Activated CD4-positive, alpha-beta T cell treated with anti-CD3 and anti-CD28 coated beads, Interleukin-2, Interleukin-6, amounts not matched to agents 100 ng/mL and 50 ng/mL, durations not matched to agents 16 hours and 8 hours (primary cell): Measurements from ENCODE around the gene OGFR.

Experiments used
- DNase-seq: peaks from one replicate; pipeline ENCODE4 v3.0.0-alpha.2; 2020

Gene OGFR

DNA sequence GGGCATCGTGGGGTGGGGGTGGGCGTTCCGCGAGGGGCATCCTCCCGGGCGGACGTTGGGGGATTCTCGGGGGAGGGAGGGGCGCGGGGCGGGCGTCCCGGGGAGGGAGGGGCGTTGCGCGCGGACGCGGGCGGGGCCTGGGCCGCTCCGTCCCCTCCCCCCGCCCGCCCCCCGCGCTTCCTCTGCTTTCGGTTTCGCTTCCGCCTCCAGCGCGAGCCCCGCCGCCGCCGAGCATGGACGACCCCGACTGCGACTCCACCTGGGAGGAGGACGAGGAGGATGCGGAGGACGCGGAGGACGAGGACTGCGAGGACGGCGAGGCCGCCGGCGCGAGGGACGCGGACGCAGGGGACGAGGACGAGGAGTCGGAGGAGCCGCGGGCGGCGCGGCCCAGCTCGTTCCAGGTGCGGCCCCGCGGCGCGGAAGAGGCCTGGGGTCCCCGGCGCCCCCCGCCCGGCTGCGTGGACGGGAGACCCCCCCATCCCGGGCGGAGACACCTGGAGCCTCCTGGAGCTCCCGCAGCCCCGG lies at the start of gene OGFR:
TSS of gene OGFR (plus strand) at position 209 of the 528 bp plus-strand sequence. CDS start at position 234, 25 bp downstream.
- DNase-seq, result peak; percentile 75

- DNase-seq, result no peak
Measured at GRCh38 chr20:62754991-62755356, 49.7 kb upstream of the OGFR start.

- DNase-seq, result no peak
Measured at GRCh38 chr20:62755817-62756724, 48.6 kb upstream of the OGFR start.

- no peak for DNase-seq
Measured at GRCh38 chr20:62758226-62758912, 46.3 kb upstream of the OGFR start.

- DNase-seq, result no peak
Measured at GRCh38 chr20:62759981-62760431, 44.6 kb upstream of the OGFR start.

DNA sequence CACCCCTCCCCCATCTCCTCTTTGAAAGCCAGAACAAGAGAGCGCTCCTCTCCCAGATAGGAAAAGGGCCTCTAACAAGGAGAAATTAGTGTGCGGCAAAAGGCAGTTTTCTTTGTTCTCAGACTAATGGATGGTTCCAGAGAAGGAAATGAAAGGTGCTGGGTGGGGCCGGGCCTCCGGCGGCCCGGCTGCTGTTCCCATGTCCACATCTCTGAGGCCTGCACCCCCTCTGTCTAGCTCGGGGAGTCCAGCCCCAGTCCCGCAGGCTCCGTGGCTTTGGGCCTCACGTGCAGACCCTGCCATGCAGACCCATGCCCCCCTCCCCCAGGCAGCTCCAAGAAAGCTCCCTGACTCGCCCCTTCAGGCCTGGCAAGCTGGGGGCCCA lies 44.2 kb upstream of the OGFR start:
- no peak for DNase-seq

DNA sequence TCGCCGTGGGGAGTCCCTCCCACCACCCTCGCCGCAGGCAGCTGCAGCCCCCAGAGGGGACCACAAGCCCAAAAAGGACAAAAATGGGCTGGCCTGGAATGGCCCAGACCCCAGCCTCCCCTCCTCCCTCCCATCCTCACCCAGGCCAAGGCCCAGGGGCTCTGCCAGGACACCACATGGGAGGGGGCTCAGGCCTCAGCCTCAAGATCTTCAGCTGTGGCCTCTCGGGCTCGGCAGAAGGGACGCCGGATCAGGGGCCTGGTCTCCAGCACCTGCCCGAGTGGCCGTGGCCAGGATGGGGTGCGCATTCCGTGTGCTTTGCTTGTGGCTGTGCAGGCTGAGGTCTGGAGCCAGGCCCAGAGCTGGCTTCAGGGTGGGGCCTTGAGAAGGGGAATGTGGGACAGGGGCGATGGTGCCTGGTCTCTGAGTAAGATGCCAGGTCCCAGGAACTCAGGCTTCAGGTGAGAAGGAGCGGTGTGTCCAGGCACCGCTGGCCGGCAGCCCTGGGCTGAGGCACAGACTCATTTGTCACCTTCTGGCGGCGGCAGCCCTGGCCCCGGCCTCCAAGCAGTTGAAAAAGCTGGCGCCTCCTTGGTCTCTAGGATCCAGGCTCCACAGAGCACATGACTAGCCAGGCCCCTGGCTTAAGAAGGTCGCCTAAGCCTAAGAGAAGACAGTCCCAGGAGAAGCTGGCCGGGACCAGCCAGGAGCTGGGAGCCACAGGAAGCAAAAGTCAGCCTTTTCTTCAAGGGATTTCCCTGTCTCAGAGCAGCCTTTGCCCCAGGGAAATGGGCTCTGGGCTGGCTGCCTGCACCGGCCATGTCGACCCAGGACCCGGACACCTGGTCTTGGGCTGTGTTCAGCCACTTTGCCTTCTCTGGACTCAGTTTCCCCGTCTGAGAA lies 43.5 kb upstream of the OGFR start:
- no peak for DNase-seq

GRCh38 chr20:62761759-62762131 lies 42.9 kb upstream of the OGFR start:
- DNase-seq, result no peak

- no peak for DNase-seq
Measured at GRCh38 chr20:62762376-62762775, 42.3 kb upstream of the OGFR start.

DNA sequence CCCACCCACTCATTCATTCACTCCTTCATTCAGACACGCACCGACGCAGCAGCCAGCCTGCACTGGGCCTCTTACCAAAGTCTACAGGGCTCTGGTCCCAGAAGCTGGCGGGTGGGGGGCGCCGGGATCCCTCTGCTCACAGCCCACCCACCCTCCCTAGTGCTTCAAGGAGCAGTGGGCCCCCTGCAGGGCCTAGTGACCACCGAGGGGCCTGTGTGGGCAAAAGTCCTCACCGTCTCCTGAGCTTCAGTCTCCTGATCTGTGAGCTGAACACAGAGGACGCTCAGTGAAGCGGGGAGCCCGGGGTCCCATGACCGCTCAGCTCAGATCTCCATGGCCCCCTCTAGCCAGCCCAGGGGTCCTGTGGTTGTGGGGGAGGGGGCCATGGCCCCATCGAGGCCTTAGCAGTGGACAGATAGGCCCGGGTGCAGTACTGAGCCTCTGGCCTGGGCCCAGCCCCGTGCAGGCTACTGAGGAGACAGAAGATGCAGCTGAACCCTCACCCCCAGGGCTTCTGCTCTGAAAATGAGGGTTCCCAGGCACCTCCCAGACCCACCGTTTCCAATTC lies 41.8 kb upstream of the OGFR start:
- no peak for DNase-seq

- DNase-seq, result no peak
Measured at GRCh38 chr20:62763404-62763803, 41.2 kb upstream of the OGFR start.

DNA sequence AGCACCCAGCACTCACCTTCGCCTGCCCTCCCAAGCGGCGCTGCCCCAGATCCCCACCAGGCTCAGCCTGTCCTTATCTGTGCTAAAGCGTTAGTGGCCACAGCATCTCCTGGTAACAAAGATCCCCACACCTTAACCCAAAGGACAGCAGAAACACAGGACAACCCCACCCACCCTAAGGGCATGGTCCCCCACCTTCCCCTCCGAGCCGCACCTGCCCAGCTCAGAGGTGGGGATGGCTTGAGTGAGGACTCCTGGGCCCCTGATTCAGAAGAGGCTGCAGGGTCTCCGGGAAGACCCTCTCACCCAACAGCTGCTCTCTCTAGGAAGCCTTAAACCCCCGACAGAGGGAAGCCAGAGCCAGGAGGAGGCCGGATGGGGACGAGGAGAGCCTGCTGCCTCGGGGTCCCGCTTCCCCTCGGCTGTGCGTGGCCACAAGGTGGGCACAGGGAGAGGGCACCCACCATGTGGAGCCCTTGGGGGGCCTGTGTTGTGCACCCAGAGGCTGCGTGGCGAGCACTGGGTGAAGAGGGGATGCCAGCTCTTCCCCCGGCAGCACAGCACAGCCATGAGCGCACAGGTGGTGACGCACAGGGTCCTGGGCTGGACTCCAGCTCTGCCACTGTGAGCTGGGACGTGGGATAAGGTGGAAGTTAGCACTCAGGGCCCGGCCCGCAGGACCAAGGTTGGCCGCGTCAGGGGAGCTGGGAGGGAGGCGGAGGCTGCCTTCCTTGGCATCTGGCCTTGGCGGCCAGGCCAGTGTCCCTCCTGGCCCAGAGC lies 40.3 kb upstream of the OGFR start:
- DNase-seq, result no peak

GRCh38 chr20:62765021-62765420 lies 39.6 kb upstream of the OGFR start:
- no peak for DNase-seq

DNA sequence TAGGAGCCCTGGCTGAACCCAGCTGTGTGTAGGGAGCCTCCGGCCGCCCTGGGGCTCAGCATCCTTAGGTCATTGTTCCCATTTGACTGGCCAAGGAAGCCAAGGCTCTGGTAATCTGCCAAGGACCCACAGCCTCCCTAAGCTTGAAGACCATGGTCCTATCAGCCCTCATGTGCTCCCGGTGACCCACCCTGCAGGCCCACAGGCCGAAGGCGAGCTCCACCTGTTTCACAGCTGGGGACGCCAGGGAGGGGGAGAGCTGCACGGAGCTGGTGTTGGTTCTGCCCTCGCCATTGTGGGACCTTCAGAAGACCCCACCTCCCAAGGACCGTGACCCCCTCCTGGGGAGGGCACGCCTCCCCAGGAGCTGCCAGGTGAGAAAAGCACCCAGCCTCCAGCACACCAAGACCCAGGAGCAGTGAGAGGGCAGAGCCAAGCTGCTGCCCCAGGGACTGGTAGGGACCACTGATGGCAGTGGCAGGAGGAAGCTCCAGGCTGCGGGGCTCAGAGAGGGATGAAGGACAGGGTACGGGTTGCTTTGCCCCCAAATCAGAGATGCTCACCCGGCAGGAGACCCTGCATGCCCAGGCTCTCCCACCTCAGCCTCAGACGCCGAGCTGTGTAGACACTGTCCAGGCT lies 39.1 kb upstream of the OGFR start:
- no peak for DNase-seq

GRCh38 chr20:62766071-62766450 lies 38.6 kb upstream of the OGFR start:
- DNase-seq, result no peak

- no peak for DNase-seq
Measured at GRCh38 chr20:62766716-62767115, 37.9 kb upstream of the OGFR start.

GRCh38 chr20:62768234-62768546 lies 36.4 kb upstream of the OGFR start:
- no peak for DNase-seq

DNA sequence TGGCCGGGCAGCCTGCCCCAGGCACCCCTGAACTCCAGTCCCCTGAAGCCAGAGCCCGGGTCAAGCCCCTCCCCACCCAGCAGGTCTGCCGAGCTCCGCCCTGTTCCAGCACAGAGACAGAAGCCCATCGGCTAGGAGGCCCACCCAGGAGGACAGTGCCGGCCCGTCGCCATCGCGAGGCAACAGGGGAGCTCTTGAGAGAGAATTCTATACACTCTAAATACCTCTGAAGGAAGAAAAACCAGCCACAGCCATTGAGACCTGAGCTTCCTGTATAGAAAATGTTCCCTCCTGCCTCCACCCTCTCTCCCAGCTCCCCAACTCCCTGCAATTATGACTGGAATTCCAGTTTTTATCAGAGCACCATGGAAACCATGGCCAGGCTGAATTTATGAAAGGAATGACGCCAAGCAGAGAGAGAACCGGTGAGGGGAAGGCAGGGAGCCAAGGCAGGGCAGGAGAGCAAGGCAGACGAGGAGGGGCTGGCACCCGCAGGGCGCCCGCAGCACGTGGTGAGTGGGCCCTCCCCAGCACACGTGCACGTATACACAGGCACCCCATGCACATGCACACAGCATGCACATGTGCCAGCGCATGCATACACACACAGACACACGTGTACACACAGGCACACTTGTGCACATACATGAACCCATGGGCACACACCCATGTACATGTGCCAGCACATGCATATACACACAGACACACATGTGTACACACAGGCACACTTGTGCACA lies 35.9 kb upstream of the OGFR start:
- DNase-seq, result no peak

GRCh38 chr20:62769346-62770071 lies 35.1 kb upstream of the OGFR start:
- no peak for DNase-seq
